ENCODE measurements around the gene KAT2B. TPM values are rescaled to one million over a fixed set of nuclear protein-coding genes. Genes with fewer than 3 reads are reported as not detected.

KAT2B gene
- total and polyA plus RNA-seq, 2 of the 13 experiments (the other 11 are each of a cell fraction or from before 2014, with no cell fraction given), result 0.97 to 1.7 TPM

DNA sequence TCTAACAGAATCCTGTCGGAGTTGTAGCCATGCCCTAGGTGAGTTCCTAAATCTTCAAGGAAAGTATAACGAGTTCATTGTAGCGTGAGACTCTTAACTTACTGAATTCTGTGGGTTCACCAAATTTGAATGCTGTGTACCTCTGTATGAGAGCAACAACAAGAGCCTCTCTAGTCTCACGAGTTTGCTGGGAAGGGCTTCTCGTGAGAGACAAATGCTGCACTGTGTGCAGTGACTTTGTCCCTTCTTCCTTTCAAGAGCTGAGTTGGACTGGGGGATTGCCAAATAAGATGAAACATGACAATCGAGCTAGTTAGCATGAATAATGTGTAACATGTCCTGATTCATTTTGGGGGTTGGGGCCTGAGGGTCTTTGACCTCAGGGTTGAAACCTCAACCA lies 32.2 kb downstream of the KAT2B start:
- FAIRE-seq, result no peak
- in situ Hi-C loops (cut with HindIII; ENCODE audit: extremely low pct_ligation_motif_present, low pct_unique_long_range_greater_than_20kb) (no loop called here), intact Hi-C loops (cut with micrococcal nuclease; ENCODE audit: unreplicated experiment) (no loop called here)
- H3K27ac ChIP-seq (ENCODE audit: extremely low read length, insufficient read depth, low read length), result no peak overlapping the region
- H3K36me3 ChIP-seq (replicated peaks in 1 of 2; ENCODE audit: control insufficient read depth in 1 of 2, insufficient read depth in 2 of 2, low read length in 2 of 2), result no peaks in the 10 kb centered on the region
- ChIA-PET CTCF (ENCODE audit: low intra/inter-chr PET ratio, low total read pairs) (no interaction called here), POLR2A (no interaction called here)
- no peak overlapping the region for H3K9ac ChIP-seq (ENCODE audit: insufficient read depth, low read depth, low read length)
- no peaks in the 10 kb centered on the region for H4K20me1 ChIP-seq (ENCODE audit: insufficient read depth, low read length)
- H3K9me3 ChIP-seq (ENCODE audit: low read length), result no peaks in the 10 kb centered on the region
- no peaks in the 10 kb centered on the region; a peak in 1 of 5 replicates for H3K27me3 ChIP-seq (ENCODE audit: control insufficient read depth in 1 of 2, insufficient read depth in 2 of 2, low read length in 2 of 2)
- 47% methylated on average over 6 of the region's 6 CpGs for WGBS (ENCODE audit: low lambda C conversion rate)
- H3K4me1 ChIP-seq (ENCODE audit: insufficient read depth, low read length), result peaks cover 14% of the 10 kb centered on the region
- TF ChIP-seq ZMYM2 (CRISPR knock-in tag; IDR thresholded peaks at IDR 0.05) (no peak), ZNF672 (CRISPR knock-in tag; IDR thresholded peaks at IDR 0.05) (no peak)
- TF ChIP-seq, protein P1, sequence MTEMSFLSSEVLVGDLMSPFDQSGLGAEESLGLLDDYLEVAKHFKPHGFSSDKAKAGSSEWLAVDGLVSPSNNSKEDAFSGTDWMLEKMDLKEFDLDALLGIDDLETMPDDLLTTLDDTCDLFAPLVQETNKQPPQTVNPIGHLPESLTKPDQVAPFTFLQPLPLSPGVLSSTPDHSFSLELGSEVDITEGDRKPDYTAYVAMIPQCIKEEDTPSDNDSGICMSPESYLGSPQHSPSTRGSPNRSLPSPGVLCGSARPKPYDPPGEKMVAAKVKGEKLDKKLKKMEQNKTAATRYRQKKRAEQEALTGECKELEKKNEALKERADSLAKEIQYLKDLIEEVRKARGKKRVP (CRISPR knock-in tag; IDR thresholded peaks at IDR 0.05), result no peak
- no TSS peak for BruUV-seq (replicated peaks)
- H3K79me2 ChIP-seq (ENCODE audit: insufficient read depth, low read length), result no peaks in the 10 kb centered on the region
- no peak overlapping the region for H3K4me3 ChIP-seq (replicated peaks in 1 of 3; ENCODE audit: insufficient read depth in 1 of 3, low read depth in 2 of 3, low read length in 3 of 3)
- ATAC-seq, result no peak
- no peak overlapping the region; the same call in 1 of the 2 replicates for H3K4me2 ChIP-seq (ENCODE audit: low read depth, low read length)
- DNase-seq (ENCODE audit: low spot score), result peak; percentile 8
- H2AFZ ChIP-seq (ENCODE audit: low read length), result no peak overlapping the region

DNA sequence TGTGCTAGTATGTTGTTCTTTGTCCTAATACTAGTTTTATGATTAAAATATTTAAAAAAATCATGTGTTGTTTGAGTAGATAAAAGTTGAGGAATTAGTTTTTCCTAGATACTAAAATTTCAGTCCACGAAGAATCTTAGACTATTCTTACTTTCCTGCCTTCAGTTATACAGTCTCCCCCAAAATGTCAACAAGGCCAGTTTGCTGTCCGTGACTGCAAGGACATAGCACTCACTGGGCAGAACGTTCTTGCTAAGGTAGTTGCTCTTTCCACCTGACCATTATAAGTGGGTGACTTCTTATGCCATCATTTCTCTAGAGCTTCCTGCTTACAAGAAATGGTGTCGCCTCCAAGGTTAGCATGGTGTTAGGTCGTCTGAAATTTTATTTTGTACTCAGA lies 32.8 kb downstream of the KAT2B start:
- intact Hi-C loops (cut with micrococcal nuclease; ENCODE audit: unreplicated experiment) (no loop called here), in situ Hi-C loops (cut with HindIII; ENCODE audit: extremely low pct_ligation_motif_present, low pct_unique_long_range_greater_than_20kb) (no loop called here)
- Histone ChIP-seq H4K20me1 (ENCODE audit: insufficient read depth, low read length) (no peaks in the 10 kb centered on the region), H3K36me3 (replicated peaks in 1 of 2; ENCODE audit: control insufficient read depth in 1 of 2, insufficient read depth in 2 of 2, low read length in 2 of 2) (no peaks in the 10 kb centered on the region), H3K27me3 (ENCODE audit: control insufficient read depth in 1 of 2, insufficient read depth in 2 of 2, low read length in 2 of 2) (no peaks in the 10 kb centered on the region; a peak in 1 of 5 replicates), H3K27ac (ENCODE audit: extremely low read length, insufficient read depth, low read length) (no peak overlapping the region), H2AFZ (ENCODE audit: low read length) (no peak overlapping the region), H3K4me1 (ENCODE audit: insufficient read depth, low read length) (peaks cover 14% of the 10 kb centered on the region), H3K9ac (ENCODE audit: insufficient read depth, low read depth, low read length) (no peak overlapping the region), H3K9me3 (ENCODE audit: low read length) (no peaks in the 10 kb centered on the region), H3K4me3 (replicated peaks in 1 of 3; ENCODE audit: insufficient read depth in 1 of 3, low read depth in 2 of 3, low read length in 3 of 3) (no peak overlapping the region), H3K79me2 (ENCODE audit: insufficient read depth, low read length) (no peaks in the 10 kb centered on the region), H3K4me2 (ENCODE audit: low read depth, low read length) (no peak overlapping the region)
- POLR2A ChIA-PET, result no interaction called here
- ATAC-seq, result peak; percentile 45; the same call in 2 of the 3 replicates
- FAIRE-seq, result no peak
- CTCF ChIA-PET (ENCODE audit: low intra/inter-chr PET ratio, low total read pairs), result no interaction called here
- DNase-seq (ENCODE audit: low spot score), result no peak
- TF ChIP-seq FOXA3 (CRISPR knock-in tag; IDR thresholded peaks at IDR 0.05) (peak; percentile 64), FOXA1 (IDR thresholded peaks at IDR 0.05) (no peak), FOXA1 (CRISPR knock-in tag; IDR thresholded peaks at IDR 0.05) (peak; percentile 63), ZNF678 (CRISPR knock-in tag; IDR thresholded peaks at IDR 0.05) (no peak)
- 23% methylated on average over 5 of the region's 5 CpGs for WGBS (ENCODE audit: low lambda C conversion rate)
- BruUV-seq (replicated peaks), result no TSS peak
